NCI-H1436 treated with DMSO at 0.1 percent for 48 hours (cell line): ENCODE results near the gene APOBEC3F.

ENCODE experiments used
- DNase-seq: peaks from one replicate; lab custom pipeline; 2025; lab: John Stamatoyannopoulos, UW

APOBEC3F gene

DNA sequence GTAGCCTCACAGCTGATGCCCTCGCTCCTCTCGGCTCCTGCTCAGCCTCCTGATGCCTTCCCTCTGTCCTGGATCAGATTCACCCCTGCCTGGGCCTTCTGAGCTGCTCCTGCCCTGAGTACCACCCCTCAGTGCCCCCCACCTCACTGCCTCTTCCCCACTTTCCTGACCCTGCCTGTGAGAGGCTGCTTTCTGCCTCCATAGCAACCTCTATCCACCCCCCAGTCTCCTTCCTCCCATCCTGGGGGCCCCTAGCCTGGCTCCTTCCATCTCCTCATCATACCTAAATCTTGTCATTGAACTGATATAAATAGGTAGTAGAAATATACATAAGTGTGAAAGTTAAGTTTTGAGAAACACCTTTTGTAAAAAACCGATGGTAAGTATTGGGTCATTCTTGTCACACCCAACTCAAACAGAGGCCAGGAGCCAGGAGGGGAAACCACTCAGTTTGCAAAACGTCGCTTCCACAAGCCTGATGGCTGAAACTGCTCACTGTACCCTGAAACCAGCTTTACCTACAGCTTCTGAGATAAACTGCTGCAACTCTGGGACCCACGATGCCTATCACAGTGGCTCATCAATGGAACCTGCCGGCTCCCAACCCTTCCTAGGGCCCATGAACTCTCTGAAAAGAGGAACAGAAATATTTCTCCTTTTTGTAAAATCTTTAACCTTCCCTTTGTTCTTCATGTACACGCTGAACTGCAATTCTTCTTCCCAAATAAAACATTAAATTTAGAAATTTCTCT is 51.6 kb downstream of the APOBEC3F start:
- DNase-seq: no peak

DNA sequence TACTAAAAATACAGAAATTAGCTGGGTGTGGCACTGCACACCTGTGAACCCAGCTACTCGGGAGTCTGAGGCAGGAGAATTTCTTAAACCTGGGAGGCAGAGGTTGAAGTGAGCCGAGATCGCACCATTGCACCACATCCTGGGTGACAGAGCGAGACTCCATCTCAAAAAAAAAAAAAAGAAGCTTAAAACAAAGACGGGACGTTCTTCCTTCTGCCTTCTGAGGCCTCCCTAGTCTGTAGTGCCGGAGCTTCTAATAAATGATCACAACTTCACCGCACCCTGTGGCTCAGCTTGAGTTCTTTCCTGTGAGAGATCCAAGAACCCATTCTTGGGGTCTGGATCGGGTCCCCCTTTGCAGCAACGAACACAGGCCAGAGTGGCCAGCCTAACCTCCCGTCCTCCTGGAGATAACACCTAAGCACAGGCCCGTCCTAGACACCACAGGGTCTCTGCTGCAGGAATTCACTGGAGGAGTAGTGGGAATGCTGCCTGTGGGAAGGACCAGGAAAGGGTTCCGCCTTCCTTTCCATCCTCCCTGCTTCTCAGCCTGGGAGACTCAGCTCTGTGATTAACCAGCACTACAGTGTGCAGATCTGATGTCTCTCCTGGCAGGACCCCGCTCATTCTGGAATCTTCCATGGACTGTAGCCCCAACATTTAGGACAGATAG is 54.2 kb downstream of the APOBEC3F start:
- DNase-seq: no peak

DNA sequence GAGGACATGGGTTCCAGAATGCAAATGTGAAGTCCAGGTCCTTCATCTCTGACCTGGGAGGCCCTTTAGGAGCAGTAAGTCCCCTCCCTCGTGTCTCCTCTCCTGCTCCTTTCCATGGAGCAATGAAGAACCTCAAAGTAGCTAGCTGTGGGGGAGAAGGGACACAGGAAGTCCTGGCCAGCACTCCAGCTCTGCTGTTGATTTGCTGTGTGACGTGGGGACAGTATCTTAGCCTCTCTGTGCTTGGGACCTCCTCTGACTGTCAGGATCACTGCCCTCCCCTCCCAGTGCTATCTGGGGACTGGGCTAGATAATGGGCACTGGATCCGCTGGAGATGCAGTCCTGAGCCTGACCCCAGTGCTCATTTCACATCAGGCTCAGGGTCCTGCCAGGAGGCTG is 55.3 kb downstream of the APOBEC3F start:
- DNase-seq: no peak

DNA sequence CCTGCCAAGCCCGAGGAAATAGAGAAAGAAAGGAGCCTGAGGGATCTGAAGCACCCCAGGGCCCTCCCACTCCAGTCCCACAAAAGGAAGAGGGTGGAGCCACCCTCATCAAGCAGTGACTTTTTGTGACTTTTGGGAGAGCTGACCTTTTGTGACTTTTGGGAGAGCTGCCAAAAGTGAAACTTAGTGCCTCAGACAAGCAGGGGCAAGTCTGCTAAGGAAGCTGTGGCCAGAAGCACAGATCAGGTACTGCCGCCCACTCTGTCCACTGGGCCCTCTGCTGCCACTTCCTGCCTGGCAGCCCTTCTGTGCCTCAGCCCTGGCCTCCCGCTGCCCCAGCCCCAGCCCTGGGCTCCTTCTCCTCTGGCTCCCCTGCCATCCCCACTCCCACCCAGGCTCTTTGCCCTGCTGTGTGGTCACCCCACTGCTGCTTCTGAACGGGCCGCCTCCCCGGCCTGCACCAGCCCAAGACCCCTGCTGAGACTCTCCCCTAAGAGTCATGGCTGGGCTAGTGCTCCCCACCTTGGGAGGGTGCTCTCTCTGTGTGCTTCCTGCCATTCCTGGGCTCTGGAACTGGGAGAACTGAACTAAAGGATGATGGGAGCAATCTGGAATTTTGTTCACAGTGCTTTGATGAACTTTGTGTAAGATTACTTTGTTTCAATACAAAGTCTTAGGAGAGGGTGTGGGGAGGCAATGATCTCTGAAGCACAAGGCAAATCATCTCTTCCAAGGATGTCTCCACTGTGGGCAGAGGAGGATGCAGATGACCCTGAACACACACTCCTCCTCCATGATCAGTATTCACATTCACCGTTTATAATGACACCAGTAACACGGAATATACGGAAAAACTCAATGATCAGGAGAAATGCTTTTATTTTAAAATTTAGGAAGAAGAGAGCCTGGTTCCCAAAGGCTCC is 56.7 kb downstream of the APOBEC3F start, which contains the start of gene APOBEC3H:
APOBEC3H (plus strand) TSS at position 147 of the 923 bp plus-strand sequence. CDS start 3,035 bp downstream, outside the sequence.
- no peak for DNase-seq

DNA sequence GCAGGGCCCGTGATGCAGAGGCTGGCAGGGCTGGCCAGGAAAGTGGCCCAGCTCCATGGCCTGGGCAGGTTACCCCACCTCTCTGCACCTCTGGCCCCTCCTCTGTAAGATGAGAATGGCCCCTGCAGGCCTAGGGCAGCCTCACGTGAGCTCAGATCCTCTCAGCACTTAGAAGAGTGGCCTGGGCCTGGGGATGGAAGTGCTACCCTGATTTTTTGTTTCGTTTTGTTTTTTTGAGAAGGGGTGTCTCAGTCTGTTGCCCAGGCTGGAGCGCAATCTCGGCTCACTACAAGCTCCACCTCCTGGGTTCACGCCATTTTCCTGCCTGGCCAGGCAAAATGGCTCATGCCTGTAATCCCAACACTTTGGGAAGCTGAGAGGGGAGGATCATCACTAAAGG is 57.4 kb downstream of the APOBEC3F start:
- DNase-seq: no peak

DNA sequence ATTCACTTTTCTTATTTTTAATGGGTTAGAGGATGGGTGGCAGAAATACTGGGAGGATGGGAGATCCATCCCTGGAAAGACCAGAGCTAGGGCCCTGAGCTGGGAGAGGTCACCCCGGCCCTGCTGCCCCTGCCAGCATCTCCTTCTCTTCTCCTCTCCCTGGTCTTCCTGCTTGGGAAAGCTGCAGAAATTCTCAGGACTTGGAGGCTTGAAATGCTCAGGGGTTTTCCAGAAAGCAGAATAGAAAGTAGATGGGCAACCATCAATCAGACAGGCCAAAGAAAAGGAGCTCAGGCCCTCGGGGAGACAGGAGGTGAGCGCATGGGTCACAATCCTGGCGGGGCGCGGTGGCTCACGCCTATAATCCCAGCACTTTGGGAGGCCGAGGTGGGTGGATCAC is 57.9 kb downstream of the APOBEC3F start:
- DNase-seq: no peak

DNA sequence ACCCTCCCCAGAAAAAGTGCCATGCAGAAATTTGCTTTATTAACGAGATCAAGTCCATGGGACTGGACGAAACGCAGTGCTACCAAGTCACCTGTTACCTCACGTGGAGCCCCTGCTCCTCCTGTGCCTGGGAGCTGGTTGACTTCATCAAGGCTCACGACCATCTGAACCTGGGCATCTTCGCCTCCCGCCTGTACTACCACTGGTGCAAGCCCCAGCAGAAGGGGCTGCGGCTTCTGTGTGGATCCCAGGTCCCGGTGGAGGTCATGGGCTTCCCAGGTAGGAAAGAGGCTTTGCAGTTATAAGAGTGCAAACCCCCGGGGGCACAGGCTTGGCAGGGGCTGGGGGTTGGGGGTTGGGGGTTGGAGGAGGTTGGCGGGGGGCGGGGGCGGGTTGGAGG is 60.6 kb downstream of the APOBEC3F start:
- no peak for DNase-seq

DNA sequence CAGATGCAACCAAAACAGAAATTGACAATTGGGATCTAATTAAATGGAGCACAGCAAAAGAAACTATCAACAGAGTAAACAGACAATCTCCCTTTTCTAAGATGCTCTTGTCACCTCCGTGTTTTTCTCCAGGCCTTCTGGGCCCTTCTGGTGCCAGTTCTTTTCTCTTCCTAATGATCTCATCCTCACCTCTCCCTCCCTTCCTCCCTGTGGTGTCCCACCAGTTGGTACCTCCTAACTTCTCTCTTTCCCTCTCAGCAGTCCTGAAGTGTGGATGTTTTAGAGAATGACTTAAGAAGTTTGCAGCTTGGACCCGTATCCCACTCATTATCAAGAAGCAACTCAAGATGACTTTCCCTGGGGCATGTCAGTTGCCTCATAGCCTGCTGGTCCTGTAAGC is 62.8 kb downstream of the APOBEC3F start:
- DNase-seq: no peak
